HepG2 (cell line): ENCODE measurements around the gene CCL19. TPM values are rescaled to one million over a fixed set of nuclear protein-coding genes. Genes with fewer than 3 reads are reported as not detected.

Source experiments
- AGO2 ChIP-seq: fragments of 200-400 bp; formaldehyde crosslinking; optimal IDR thresholded peaks from 2 replicates; pipeline ENCODE3; 2017; ENCODE audit warnings: mild to moderate bottlenecking, low read depth, low read length, moderate library complexity
- AHDC1 ChIP-seq: sonication (generic); formaldehyde crosslinking; IDR thresholded peaks from 2 replicates; pipeline ENCODE4 v1.5.1; 2020; ENCODE audit warnings: mild to moderate bottlenecking, missing genetic modification reagents, borderline replicate concordance
- FOXP1 ChIP-seq, 2 experiments: fragments of 450-650 bp in 1 of 2; IDR thresholded peaks; 2 replicates each; pipeline ENCODE4 v1.6.1; 2017 to 2018; ENCODE audit warnings: antibody characterized with exemption in 1 of 2
- HNRNPLL ChIP-seq: fragments of 200-400 bp; formaldehyde crosslinking; IDR thresholded peaks from 2 replicates; pipeline ENCODE4 v1.6.1; 2017; ENCODE audit warnings: mild to moderate bottlenecking, low read depth, low read length; ENCODE audit not compliant: poor library complexity, severe bottlenecking
- MATR3 ChIP-seq: sonication (generic); formaldehyde crosslinking; IDR thresholded peaks from 2 replicates; pipeline ENCODE4 v1.4.0; 2020; ENCODE audit warnings: missing genetic modification reagents
- NFAT5 ChIP-seq: sonication (generic); formaldehyde crosslinking; IDR thresholded peaks from 2 replicates; pipeline ENCODE4 v1.4.0; 2020; ENCODE audit warnings: missing genetic modification reagents
- NFKB2 ChIP-seq: sonication (generic); formaldehyde crosslinking; IDR thresholded peaks from 2 replicates; pipeline ENCODE4 v1.4.0; 2020; ENCODE audit warnings: missing genetic modification reagents, borderline replicate concordance
- STAT5B ChIP-seq: sonication (generic); formaldehyde crosslinking; IDR thresholded peaks from 2 replicates; pipeline ENCODE4 v1.4.0; 2020; ENCODE audit warnings: missing genetic modification reagents
- ZNF10 ChIP-seq: sonication (generic); formaldehyde crosslinking; IDR thresholded peaks from 2 replicates; pipeline ENCODE4 v1.4.0; 2020; ENCODE audit warnings: mild to moderate bottlenecking, low read depth, missing genetic modification reagents, borderline replicate concordance
- ZNF280D ChIP-seq: sonication (generic); formaldehyde crosslinking; IDR thresholded peaks from 2 replicates; pipeline ENCODE4 v1.5.1; 2020; ENCODE audit warnings: mild to moderate bottlenecking, missing genetic modification reagents
- ZNF792 ChIP-seq: IDR thresholded peaks from 2 replicates; pipeline ENCODE4 v1.6.1; 2016
- polyA plus RNA-seq, 8 experiments: library from polyadenylated mRNA; depleted of rRNA in 3 of 8; stranded (reverse) in 7 of 8; unstranded in 1 of 8; fragments of >200 nt; fragmentation: Illumina TruSeq in 4 of 8; extraction: Trizol in 4 of 8; gene quantifications; 2 replicates each; pipeline versions ENCODE4 v1.2.1 to v1.2.3, GENCODE V29; 2011 to 2016; ENCODE audit warnings: low read depth in 4 of 8, missing spikeins in 1 of 8, mixed read lengths in 1 of 8; ENCODE audit not compliant: insufficient read depth in 1 of 8
- total RNA-seq, 5 experiments: library from RNA; depleted of rRNA; stranded (reverse); fragments of >200 nt; fragmentation: Illumina TruSeq; extraction: Trizol; gene quantifications; 2 replicates each; pipeline ENCODE4 v1.2.3, GENCODE V29; 2016; ENCODE audit warnings: low read depth in 1 of 5
- TF ChIP-seq, protein P1 (sequence below): sonication (generic); formaldehyde crosslinking; IDR thresholded peaks from 2 replicates; pipeline ENCODE4 v1.5.1; 2020; ENCODE audit warnings: missing genetic modification reagents, mild to moderate bottlenecking, borderline replicate concordance

Gene CCL19
- total and polyA plus RNA-seq, 2 of the 13 experiments (the other 11 are each of a cell fraction or from before 2014, with no cell fraction given), result not detected

DNA sequence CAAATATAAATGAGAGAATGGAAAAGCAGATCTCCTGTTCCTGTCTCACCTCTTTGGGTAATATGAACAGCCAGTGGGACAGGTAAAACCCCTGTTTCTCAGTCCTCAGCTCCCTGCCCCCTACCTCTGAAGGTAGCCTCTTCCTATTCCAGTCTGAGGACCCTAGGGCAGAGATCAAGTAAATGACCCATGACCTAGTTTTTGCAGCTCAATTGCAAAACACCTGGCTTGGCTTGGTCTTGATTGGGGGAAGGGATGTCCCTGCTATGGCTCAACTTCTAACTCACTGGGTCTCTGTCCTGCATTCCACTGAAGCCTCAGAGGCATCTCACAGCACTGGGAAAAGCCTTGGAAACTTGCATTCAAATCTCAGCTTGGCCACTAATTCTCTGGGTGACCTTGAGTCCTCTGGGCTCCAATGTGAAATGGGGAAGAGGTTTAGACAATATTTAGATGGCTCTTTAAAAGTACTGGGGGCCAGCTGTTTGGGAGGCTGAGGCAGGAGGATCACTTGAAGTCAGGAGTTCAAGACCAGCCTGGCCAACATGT is 46.2 kb downstream of the CCL19 start (continued):
- TF ChIP-seq AHDC1 (CRISPR knock-in tag) (peak; percentile 63; the same call in 1 of the 2 replicates), STAT5B (CRISPR knock-in tag) (no peak), NFAT5 (CRISPR knock-in tag) (no peak), ZNF10 (CRISPR knock-in tag) (no peak), MATR3 (no peak), FOXP1 (IDR thresholded peaks at IDR 0.05) (no peak), FOXP1 (CRISPR knock-in tag; IDR thresholded peaks at IDR 0.05) (0 out of 2 replicates have a peak, but pooled peaks have one; percentile 35), ZNF792 (CRISPR knock-in tag) (no peak), AGO2 (no peak), NFKB2 (CRISPR knock-in tag) (no peak), ZNF280D (CRISPR knock-in tag) (0 out of 2 replicates have a peak, but pooled peaks have one; percentile 1), HNRNPLL (no peak)
- TF ChIP-seq, protein P1, sequence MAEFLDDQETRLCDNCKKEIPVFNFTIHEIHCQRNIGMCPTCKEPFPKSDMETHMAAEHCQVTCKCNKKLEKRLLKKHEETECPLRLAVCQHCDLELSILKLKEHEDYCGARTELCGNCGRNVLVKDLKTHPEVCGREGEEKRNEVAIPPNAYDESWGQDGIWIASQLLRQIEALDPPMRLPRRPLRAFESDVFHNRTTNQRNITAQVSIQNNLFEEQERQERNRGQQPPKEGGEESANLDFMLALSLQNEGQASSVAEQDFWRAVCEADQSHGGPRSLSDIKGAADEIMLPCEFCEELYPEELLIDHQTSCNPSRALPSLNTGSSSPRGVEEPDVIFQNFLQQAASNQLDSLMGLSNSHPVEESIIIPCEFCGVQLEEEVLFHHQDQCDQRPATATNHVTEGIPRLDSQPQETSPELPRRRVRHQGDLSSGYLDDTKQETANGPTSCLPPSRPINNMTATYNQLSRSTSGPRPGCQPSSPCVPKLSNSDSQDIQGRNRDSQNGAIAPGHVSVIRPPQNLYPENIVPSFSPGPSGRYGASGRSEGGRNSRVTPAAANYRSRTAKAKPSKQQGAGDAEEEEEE (CRISPR knock-in tag), result no peak
